NT2/D1 (cell line): ENCODE measurements around the gene NAP1L5.

Source experiments
- SUZ12 ChIP-seq: IDR thresholded peaks from 2 replicates; pipeline ENCODE4 v1.6.1; 2011; ENCODE audit not compliant: insufficient read length, insufficient read depth; ENCODE audit errors: extremely low read depth
- YY1 ChIP-seq: IDR thresholded peaks from 2 replicates; pipeline ENCODE4 v1.6.1; 2011; ENCODE audit not compliant: insufficient read length, insufficient read depth
- ZNF274 ChIP-seq: IDR thresholded peaks from 2 replicates; pipeline ENCODE4 v1.6.1; 2011; ENCODE audit warnings: mild to moderate bottlenecking, low read depth, low read length

DNA sequence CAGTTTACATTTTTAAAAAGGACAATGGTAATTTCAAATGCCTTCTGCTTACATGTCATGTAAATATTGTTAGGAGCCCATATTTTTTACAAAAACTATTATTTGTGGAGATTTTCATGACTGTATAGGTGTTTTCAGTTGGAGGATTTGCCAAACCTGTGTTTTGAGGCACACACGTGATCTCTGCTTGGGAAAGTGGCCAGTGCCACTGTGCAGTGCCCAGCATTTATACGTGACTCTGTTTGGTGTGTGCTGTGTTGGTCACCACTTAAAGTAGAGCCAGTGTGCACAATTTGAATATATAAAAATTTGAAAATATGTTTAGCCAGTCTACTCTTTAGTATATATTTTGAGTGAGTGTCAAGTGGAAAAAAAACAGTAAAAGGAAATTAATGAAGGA, 26.8 kb upstream of the NAP1L5 start:
- TF ChIP-seq YY1 (no peak), SUZ12 (no peak), ZNF274 (no peak)
